Left kidney (tissue), 2 donors: ENCODE measurements around the gene TCF23. TPM values are rescaled to one million over a fixed set of nuclear protein-coding genes. Genes with fewer than 3 reads are reported as not detected.
"Not testable (repeated sequence)": the region's sequence is repeated elsewhere in the genome, so short reads cannot be mapped to it uniquely, and the experiment has no call there.

Source experiments
- DNase-seq: peaks from one replicate; pipeline ENCODE4 v3.0.0-alpha.2; 2013
- polyA plus RNA-seq: library from polyadenylated mRNA; unstranded; fragments of 120-200 nt; gene quantifications from one replicate; pipeline ENCODE4 v1.2.1, GENCODE V29; 2013; ENCODE audit not compliant: insufficient read length

Gene TCF23
- polyA plus RNA-seq, 1 donor, result 0.50 TPM

DNA sequence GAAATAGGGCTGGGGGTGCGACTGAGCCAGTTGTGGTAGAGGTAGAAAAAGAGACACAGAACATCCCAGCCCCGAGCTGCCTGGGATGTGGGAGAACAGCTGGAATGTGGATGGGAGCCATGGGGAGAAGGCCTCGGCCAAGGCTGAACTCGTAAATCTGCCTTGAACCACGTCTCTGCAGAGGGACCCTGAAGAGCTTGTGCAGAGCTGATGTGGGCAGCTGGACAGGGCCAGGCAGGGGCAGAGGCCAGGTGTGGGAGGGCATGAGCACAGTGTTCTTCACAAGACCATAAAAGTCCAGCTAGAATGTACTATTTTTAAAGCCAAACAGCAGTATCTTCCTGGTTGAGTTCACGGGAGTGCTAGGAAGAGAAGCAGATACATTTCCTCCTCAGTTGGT is 5.7 kb downstream of the TCF23 start:
- DNase-seq, result peak; percentile 34

GRCh38 chr2:27155069-27155520 is 6.3 kb downstream of the TCF23 start:
- DNase-seq, result no peak

DNA sequence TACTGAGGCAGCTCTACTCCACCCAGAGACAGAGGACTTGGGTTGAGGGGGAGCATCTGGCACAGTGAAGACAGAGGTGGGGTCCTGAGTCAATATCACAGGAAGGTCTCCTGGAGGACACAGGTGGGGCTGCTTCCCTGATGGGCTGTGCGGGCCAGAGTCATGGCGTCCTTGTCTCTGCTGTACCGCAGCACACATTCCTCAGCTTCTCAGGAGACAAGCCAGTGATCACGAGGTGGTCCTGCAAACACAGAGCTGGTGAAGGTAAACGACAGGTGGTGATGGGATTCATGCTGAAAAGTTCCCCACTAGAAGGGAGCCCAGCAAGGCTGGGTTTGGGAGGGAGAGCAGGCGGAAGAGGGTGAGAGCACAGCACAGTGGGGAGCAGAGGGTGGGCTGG is 9.7 kb downstream of the TCF23 start:
- DNase-seq, result no peak

- DNase-seq, result no peak
Observed at GRCh38 chr2:27159271-27159670, 10.5 kb downstream of the TCF23 start.

GRCh38 chr2:27160191-27160590 is 11.4 kb downstream of the TCF23 start:
- no peak for DNase-seq

DNA sequence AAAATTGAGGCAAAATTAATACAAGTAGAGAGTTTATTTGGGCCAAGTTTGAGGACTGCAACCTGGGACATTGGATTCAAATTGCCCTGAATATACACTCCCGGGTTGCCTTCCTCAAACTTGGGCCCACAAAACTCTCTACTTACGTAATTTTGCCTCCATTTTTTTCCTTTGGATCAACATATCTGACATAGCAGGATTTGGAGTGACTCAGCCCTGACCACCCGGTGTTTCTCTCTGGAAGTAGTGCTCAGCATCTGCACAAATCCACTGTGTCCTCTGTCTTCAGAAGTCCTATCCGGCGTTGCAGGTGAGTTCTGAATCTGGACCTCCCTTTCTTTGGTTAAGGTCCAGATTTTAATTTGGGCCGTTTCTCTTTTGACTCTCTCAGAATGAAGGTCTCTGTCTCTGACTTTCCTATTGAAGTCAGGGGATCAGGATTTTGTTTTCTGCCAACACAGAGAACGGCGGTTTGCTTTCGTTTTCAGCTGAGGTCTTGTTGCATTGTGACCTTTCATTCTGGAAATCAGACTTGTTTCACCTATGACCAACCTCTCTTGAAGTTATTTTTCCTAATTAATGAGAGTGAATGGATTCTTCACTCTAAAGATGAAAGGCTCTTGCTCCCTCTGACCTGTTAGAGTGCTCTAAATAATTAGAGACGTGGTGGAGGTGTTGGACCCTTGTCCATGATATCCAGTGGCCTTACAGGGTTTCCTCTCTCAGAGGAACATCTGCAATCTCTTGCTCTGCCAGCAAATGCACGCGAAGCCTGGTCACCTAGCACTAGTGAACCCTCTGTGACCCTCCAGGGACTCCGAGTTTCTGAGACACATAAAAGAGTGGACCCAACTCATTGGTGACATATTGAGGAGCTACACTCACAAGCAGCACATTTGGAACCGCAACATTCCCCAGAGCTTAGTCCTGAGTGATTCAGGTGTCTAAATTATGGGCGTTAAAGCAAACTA is 13.6 kb downstream of the TCF23 start:
- DNase-seq, result no peak

GRCh38 chr2:27164960-27165763 is 16.4 kb downstream of the TCF23 start:
- no peak for DNase-seq

- no peak for DNase-seq
Observed at GRCh38 chr2:27170581-27171337, 22.0 kb downstream of the TCF23 start.

DNA sequence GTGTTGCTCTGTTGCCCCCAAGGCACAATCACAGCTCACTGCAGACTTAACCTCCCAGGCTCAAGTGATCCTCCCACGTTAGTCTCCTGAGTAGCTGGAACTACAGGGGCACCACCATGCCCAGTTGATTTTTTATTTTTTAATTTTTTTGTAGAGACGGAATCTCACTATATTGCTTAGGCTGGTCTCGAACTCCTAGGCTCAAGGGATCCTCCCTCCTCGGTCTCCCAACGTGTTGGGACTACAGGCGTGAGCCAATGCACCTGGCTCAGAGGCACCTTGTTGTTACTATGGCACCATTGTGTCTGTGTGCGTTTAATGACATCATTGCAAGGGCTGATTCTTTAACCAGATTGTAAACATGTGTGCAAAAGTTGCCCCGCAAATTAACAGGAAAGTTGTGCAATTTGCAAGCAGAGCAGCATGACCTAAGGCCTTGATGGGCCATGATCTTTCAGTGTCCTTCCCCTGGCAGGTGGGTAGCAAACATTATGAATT is 22.6 kb downstream of the TCF23 start:
- no peak for DNase-seq

DNA sequence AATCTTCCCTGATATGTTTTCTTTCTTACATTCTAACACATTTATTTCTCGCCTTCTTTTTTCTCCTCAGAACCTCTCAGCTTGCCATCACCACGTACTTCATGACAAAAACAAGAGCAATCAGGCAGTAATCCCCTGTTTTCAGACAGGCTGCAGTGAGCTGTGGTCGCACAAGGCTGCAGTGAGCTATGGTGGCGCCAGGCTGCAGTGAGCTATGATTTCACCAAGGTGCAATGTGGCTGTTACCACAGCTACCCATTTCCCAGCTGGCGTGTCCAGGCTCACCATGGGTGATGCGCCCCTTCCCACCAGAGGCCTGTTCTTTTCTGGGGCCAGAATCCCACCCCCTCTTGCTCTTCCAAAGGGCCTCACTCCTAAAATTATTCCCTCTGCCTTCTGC is 25.8 kb downstream of the TCF23 start:
- no peak for DNase-seq

GRCh38 chr2:27175330-27175729 is 26.5 kb downstream of the TCF23 start:
- DNase-seq, result no peak

DNA sequence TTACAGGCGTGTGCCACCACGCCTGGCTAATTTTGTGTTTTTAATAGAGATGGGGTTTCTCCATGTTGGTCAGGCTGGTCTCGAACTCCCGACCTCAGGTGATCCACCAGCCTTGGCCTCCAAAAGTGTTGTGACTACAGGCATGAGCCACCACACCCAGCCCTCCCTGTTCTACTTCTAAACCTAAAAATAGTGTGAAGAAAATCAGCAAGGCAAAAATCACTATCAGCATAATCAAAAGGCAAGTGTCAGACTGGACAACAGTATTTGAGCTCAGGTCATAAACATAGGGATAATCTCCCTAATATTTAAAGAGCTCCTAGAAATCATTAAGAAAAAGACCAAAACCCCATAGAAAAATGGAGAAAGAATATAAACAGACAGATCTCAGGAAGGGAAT is 27.0 kb downstream of the TCF23 start:
- DNase-seq, result not testable (repeated sequence)

GRCh38 chr2:27177441-27178351 is 28.9 kb downstream of the TCF23 start:
- DNase-seq, result no peak

DNA sequence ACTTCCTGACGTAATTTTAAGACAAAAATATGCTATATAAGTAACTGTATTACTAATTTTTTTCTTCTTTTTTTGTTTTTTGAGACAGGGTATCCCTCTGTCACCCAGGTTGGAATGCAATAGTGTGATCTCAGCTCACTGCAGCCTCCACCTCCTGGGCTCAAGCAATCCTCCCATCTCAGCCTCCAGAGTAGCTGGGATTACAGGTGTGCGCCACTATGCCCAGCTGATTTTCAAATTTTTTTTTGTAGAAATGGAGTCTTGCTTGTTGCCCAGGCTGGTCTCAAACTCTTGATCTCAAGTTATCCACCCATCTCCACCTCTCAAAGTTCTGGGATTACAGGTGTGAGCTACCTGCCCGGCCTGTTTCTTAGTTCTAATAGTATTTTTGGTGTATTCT is 29.7 kb downstream of the TCF23 start:
- DNase-seq, result no peak

GRCh38 chr2:27179344-27180000 is 30.7 kb downstream of the TCF23 start:
- DNase-seq, result no peak

DNA sequence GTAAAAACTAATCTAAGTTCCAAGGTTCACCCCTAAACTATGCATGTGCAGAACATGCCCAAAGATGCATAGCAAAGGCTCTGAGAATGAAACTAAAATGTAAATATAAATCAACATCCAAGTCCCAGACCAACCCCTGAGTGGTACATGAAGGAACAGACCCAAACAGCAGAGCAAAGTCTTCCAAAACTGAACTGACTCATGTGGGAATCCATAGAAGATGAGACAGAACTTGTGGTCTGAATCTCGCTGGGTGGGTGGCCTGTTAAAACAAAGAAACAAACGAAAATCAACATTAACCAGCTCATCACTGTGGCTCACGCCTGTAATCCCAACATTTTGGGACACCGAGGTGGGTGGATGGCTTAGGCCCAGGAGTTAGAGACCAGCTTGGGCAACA is 33.5 kb downstream of the TCF23 start:
- DNase-seq, result no peak

GRCh38 chr2:27184115-27184514 is 35.3 kb downstream of the TCF23 start:
- no peak for DNase-seq

- no peak for DNase-seq
Observed at GRCh38 chr2:27185331-27186026, 36.7 kb downstream of the TCF23 start.

- DNase-seq, result no peak
Observed at GRCh38 chr2:27186613-27187345, 38.0 kb downstream of the TCF23 start.
